ENCODE data around the gene FAM131B.

GRCh38 chr7:143381427-143382125 lies 19.1 kb upstream of the FAM131B start:
- TF ChIP-seq POLR2A (IDR thresholded peaks at IDR 0.05), result no peak
- TF ChIP-seq CTCF (IDR thresholded peaks at IDR 0.05 in 8 of 11, conservative IDR thresholded peaks at IDR 0.05 in 3 of 11), result no peak
- TF ChIP-seq POLR2AphosphoS5 (IDR thresholded peaks at IDR 0.05), result peak; percentile 20 to 60 (median 46)

All from spleen (tissue), 7 donors.